BLaER1 treated with 17β-estradiol and CSF1 and Interleukin-3, amounts not matched to agents 10 nM and 100 nM (cell line): ENCODE data around the gene RNU4-1.
A peak's percentile ranks its signal among the peaks of the same experiment; 100 is the strongest.
"Not testable (repeated sequence)": the region's sequence is repeated elsewhere in the genome, so short reads cannot be mapped to it uniquely, and the experiment has no call there.

Experiments
- H3K27ac ChIP-seq, 11 experiments: shearing (Covaris generic); formaldehyde crosslinking; 2 replicates each; pipeline ENCODE4 v1.8.1; 2022
- H3K27me3 ChIP-seq, 11 experiments: shearing (Covaris generic); formaldehyde crosslinking; 2 replicates each; pipeline ENCODE4 v1.8.1; 2022
- H3K36me3 ChIP-seq, 11 experiments: shearing (Covaris generic); formaldehyde crosslinking; 2 replicates each; pipeline ENCODE4 v1.8.1; 2022
- H3K4me1 ChIP-seq, 10 experiments: shearing (Covaris generic); formaldehyde crosslinking; 2 replicates each; pipeline ENCODE4 v1.8.1; 2022
- H3K4me2 ChIP-seq, 11 experiments: shearing (Covaris generic); formaldehyde crosslinking; 2 replicates each; pipeline ENCODE4 v1.8.1; 2022
- H3K4me3 ChIP-seq, 10 experiments: shearing (Covaris generic); formaldehyde crosslinking; 2 replicates each; pipeline ENCODE4 v1.8.1; 2022
- H3K9ac ChIP-seq, 11 experiments: shearing (Covaris generic); formaldehyde crosslinking; 2 replicates each; pipeline ENCODE4 v1.8.1; 2022
- H3K9me3 ChIP-seq, 11 experiments: shearing (Covaris generic); formaldehyde crosslinking; replicated peaks in 1 of 11; 2 replicates each; pipeline ENCODE4 v1.8.1; 2022
- H4K20me1 ChIP-seq, 11 experiments: shearing (Covaris generic); formaldehyde crosslinking; 2 replicates each; pipeline ENCODE4 v1.8.1; 2022
- Cebpa-rat ChIP-seq, 11 experiments: shearing (Covaris generic); IDR thresholded peaks; 2 replicates each; pipeline ENCODE4 v1.8.1; 2022

RNU4-1 gene

DNA sequence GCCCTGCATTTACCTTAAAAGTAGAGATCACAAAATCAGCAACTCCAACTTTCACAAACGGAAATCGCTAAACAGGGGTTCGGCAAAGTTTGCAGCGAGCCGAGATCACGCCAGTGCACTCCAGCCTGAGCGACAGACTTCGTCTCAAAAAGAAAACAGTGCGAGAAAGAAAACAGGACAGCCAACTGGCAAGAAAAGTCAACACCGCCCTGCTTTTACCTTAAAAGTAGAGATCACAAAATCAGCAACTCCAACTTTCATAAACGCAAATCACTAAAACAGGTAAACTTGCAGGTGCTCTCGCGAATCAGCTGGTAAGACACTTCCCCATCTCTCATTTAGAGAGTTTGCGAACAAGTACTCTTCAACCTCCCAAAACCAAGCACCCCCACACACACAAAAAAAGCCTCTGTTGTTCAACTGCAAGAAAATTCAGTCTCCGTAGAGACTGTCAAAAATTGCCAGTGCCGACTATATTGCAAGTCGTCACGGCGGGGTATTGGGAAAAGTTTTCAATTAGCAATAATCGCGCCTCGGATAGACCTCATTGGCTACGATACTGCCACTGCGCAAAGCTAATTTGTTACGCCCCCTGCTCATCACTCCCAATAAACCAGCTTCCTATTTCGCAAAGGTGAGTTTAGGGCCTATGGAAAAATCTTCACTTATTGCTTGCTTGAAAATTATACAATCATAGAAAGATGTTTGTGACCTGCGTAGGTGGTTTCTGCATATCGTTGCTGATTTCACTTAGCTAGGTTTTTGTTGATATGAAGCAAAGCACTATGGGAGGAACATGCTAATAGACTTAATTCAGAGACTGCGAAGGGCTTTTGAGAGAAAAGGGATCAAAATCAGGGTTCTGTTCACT is at the start of gene RNU4-1:
Gene RNU4-1 (minus strand): TSS at position 577 of the 871 bp plus-strand sequence.
- peak in 3 of 11 experiments; percentile 26 to 78 (median 65); a peak in 3 of 22 replicates for TF ChIP-seq Cebpa-rat (IDR thresholded peaks at IDR 0.05)
- Histone ChIP-seq H3K4me3 (peak within 1 kb of the TSS; percentile 60 to 77 (median 70)), H4K20me1 (peaks cover 0 to 8% (median 0%) of the 10 kb centered on the region in 11 experiments; a peak in 1 of 22 replicates), H3K27me3 (no peaks in the 10 kb centered on the region), H3K27ac (peak within 1 kb of the TSS; percentile 97 to 100 (median 99)), H3K9me3 (no peaks in the 10 kb centered on the region), H3K36me3 (no peaks in the 10 kb centered on the region), H3K4me2 (peak within 1 kb of the TSS; percentile 77 to 97 (median 93)), H3K4me1 (peaks cover 19 to 33% (median 21%) of the 10 kb centered on the region in 10 experiments), H3K9ac (peak within 1 kb of the TSS; percentile 94 to 100 (median 98))

DNA sequence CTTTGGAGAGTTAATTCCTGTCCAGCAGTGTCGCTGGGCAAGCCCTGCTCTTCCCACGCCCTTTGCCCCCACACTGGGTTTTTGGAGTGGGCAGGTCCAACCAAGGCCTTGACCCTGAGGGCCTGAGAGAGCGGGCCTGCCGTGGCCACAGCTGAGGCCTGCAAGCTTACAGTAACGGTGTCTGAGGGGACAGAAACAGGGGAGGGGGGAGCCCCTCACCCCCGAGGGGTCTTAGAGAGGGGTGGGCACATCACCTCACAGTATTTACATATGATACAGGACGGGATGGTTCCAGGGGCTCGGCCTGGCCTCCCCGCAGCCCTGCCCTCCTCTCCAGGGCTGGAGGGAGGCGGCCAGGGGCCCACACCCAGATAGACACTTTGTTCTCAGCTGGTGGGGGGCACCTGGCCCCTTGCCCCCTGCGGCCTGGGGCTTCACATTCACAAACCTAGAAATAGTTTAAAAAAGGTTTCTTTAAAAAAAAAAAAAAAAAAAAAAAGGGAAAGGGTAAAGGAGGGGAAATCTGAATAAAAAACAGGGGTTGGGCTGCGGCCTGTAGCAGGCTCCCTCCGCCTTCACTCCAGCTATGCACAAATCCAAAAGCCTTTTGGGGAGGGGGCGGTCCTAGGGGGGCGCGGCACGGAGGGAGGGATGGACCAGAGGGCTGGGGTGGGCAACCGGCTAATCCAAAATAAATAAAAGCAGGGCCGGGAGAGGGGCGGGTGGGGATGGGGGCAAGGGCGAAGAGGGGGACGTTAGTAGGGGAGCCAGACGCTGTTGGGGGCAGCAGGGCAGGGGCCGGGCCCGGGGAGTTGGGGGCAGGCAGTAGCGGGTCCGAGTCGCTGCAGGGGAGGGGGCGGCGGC is 49.4 kb upstream of the RNU4-1 start:
- H3K27ac ChIP-seq = no peak overlapping the region
- H3K9ac ChIP-seq = no peak overlapping the region
- H3K4me2 ChIP-seq = no peak overlapping the region
- no peaks in the 10 kb centered on the region for H3K27me3 ChIP-seq
- H3K9me3 ChIP-seq = peaks cover 15 to 28% (median 19%) of the 10 kb centered on the region in 11 experiments
- no peaks in the 10 kb centered on the region for H3K36me3 ChIP-seq
- no peak for TF ChIP-seq Cebpa-rat (IDR thresholded peaks at IDR 0.05)
- peaks cover 0 to 14% (median 3%) of the 10 kb centered on the region in 10 experiments; a peak in 7 of 20 replicates for H3K4me1 ChIP-seq
- no peaks in the 10 kb centered on the region for H4K20me1 ChIP-seq
- no peak overlapping the region for H3K4me3 ChIP-seq

DNA sequence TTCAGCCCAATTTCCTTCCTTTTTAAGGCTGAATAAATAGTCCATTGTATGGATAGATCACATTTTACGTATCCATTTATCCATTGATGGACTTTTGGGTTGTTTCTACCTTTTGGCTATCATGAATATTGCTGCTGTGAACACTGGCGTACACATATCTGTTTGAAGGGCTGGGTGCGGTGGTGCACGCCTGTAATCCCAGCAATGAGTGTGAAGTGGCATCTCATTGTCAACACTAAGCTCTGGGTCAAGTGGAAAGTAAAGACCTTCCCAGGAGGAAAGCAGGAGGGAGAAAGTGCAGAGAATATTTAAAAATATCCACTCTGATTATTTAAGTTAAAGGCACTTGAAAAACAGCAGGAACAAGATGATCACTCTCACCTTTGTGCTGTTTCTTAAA is 46.2 kb upstream of the RNU4-1 start:
- Histone ChIP-seq H3K36me3 (peaks cover 0 to 3% (median 0%) of the 10 kb centered on the region in 11 experiments; a peak in 2 of 22 replicates), H3K4me1 (no peaks in the 10 kb centered on the region), H3K4me2 (no peak overlapping the region), H3K9me3 (peaks cover 36 to 55% (median 41%) of the 10 kb centered on the region in 11 experiments), H3K27me3 (no peaks in the 10 kb centered on the region), H3K4me3 (no peak overlapping the region), H3K27ac (no peak overlapping the region), H3K9ac (no peak overlapping the region), H4K20me1 (no peaks in the 10 kb centered on the region)
- TF ChIP-seq Cebpa-rat (IDR thresholded peaks at IDR 0.05) = no peak

DNA sequence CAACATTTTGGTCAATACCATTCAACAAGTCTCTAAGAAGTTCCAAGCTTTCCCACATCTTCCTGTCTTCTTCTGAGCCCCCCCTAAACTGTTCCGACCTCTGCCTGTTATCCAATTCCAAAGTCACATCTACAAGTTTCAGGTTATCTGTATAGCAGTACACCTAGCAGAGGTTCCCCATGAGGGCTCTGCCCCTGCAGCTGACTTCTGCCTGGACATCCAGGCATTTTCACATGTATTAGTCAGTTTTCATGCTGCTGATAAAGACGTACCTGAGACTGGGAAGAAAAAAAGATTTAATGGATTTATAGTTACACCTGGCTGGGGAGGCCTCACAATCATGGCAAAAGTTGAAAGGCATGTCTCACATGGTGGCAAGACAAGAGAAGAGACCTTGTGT is 44.7 kb upstream of the RNU4-1 start:
- Histone ChIP-seq H3K9me3 (peaks cover 36 to 55% (median 41%) of the 10 kb centered on the region in 11 experiments), H3K4me2 (no peak overlapping the region), H3K4me1 (no peaks in the 10 kb centered on the region), H4K20me1 (no peaks in the 10 kb centered on the region), H3K4me3 (no peak overlapping the region), H3K9ac (no peak overlapping the region), H3K27me3 (no peaks in the 10 kb centered on the region), H3K27ac (no peak overlapping the region), H3K36me3 (peaks cover 0 to 3% (median 0%) of the 10 kb centered on the region in 11 experiments; a peak in 2 of 22 replicates)
- no peak for TF ChIP-seq Cebpa-rat (IDR thresholded peaks at IDR 0.05)

DNA sequence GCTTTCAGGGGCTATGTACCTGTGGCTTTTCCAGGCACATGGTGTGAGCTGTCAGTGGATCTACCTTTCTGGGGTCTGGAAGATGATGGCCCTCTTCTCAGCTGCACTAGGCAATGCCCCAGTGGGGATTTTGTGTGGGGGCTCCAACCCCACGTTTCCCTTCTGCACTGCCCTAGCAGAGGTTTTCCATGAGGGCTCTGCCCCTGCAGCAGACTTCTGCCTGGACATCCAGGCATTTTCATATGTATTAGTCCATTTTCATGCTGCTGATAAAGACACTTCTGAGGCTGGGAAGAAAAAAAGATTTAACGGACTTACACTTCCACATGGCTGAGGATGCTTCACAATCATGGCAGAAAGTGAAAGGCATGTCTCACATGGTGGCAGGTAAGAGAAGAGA is 43.4 kb upstream of the RNU4-1 start:
- not testable (repeated sequence) for H4K20me1 ChIP-seq, H3K4me2 ChIP-seq, H3K27me3 ChIP-seq, H3K9ac ChIP-seq, H3K27ac ChIP-seq, H3K4me3 ChIP-seq, H3K4me1 ChIP-seq, H3K36me3 ChIP-seq
- peaks cover 36 to 55% (median 41%) of the 10 kb centered on the region in 11 experiments for H3K9me3 ChIP-seq

DNA sequence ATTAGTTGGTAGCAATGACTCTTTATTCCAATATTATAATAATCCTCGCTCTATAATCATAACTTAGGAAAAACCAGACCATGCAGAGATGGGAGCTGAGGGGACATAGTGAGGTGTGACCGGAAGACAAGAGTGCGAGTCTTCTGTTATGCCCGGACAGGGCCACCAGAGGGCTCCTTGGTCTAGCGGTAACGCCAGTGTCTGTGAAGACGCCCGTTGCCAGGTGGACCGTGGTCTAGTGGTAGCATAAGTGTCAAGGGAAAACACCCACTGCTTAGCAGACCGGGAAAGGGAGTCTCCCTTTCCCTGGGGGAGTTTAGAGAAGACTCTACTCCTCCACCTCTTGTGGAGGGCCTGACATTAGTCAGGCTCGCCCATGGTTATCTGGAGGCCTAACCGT is 42.4 kb upstream of the RNU4-1 start:
- H3K36me3 ChIP-seq, H3K4me2 ChIP-seq, H3K4me1 ChIP-seq: not testable (repeated sequence)

DNA sequence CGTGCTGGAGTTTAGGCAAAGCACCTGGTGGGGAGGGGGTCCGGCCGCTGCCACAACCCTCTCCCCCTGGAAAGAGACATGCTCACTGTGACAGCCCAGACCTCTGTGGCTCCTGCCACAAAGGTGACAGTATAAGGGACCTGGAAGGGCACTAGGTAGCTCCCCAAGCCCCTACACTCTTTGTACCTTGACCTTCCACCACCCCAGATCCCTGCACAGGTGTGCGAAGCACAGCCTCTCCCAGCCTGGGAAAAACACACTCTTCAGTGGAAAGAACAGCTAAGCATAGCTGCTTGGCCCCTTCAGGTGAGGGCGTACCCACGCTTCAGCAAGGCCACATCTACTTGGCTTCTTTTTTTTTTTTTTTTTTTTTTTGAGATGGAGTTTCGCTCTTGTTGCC is 39.5 kb upstream of the RNU4-1 start:
- H3K27me3 ChIP-seq = no peaks in the 10 kb centered on the region
- H3K9ac ChIP-seq = no peak overlapping the region
- H3K4me2 ChIP-seq = no peak overlapping the region
- H4K20me1 ChIP-seq = no peaks in the 10 kb centered on the region
- H3K36me3 ChIP-seq = peaks cover 0 to 3% (median 0%) of the 10 kb centered on the region in 11 experiments; a peak in 2 of 22 replicates
- H3K27ac ChIP-seq = no peak overlapping the region
- peaks cover 18 to 28% (median 24%) of the 10 kb centered on the region in 11 experiments for H3K9me3 ChIP-seq
- no peak overlapping the region for H3K4me3 ChIP-seq
- H3K4me1 ChIP-seq = no peaks in the 10 kb centered on the region
- no peak for TF ChIP-seq Cebpa-rat (IDR thresholded peaks at IDR 0.05)

More for the DNA sequence above, 42.4 kb upstream of the RNU4-1 start:
- not testable (repeated sequence) for H3K27me3 ChIP-seq, H4K20me1 ChIP-seq, H3K4me3 ChIP-seq, H3K27ac ChIP-seq, H3K9ac ChIP-seq
- H3K9me3 ChIP-seq = peaks cover 36 to 55% (median 41%) of the 10 kb centered on the region in 11 experiments

DNA sequence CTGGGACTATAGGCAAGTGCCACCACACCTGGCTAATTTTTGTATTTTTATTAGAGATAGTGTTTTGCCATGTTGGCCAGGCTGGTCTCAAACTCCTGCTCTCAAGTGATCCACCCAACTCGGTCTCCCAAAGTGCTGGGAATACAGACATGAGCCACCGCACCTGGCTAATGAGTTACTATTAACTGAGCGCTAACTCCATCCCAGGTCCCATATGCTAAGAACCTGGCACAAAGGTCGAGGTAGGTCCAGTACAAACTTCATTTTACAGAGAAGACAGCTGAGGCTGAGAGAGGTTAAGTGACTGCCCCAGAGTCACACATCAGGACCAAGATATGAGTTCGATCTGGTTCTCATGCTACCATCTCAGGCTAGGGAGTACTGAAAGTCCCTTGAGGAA is 39.0 kb upstream of the RNU4-1 start:
- Histone ChIP-seq H3K27ac (no peak overlapping the region), H3K9ac (no peak overlapping the region), H3K36me3 (peaks cover 0 to 3% (median 0%) of the 10 kb centered on the region in 11 experiments; a peak in 2 of 22 replicates), H3K4me2 (no peak overlapping the region), H3K9me3 (peaks cover 13 to 23% (median 20%) of the 10 kb centered on the region in 11 experiments), H3K4me3 (no peak overlapping the region), H3K4me1 (no peaks in the 10 kb centered on the region), H3K27me3 (no peaks in the 10 kb centered on the region), H4K20me1 (no peaks in the 10 kb centered on the region)
- TF ChIP-seq Cebpa-rat (IDR thresholded peaks at IDR 0.05) = no peak

DNA sequence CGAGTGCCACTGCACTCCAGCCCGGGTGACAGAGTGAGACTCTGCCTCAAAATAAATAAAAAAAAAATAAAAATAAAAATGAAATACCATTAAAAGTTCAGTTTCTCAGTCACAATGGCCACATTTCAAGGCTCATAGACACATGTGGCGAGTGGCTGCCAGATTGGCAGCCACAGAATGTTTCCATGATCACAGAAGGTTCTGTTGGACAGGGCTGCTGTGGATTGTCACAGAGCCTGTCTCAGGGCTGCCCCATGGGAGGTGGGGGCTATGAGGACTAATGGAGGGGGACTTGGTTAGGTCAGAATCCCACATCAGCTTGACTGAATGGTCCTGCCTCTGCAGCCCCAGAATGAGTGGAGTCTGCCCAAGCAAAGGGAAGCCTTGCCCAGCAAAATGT is 38.4 kb upstream of the RNU4-1 start:
- Histone ChIP-seq H3K4me1 (no peaks in the 10 kb centered on the region), H3K27ac (no peak overlapping the region), H3K36me3 (no peaks in the 10 kb centered on the region), H4K20me1 (no peaks in the 10 kb centered on the region), H3K9me3 (peaks cover 7 to 17% (median 13%) of the 10 kb centered on the region in 11 experiments), H3K4me2 (no peak overlapping the region), H3K9ac (no peak overlapping the region), H3K27me3 (no peaks in the 10 kb centered on the region), H3K4me3 (no peak overlapping the region)
- TF ChIP-seq Cebpa-rat (IDR thresholded peaks at IDR 0.05) = no peak
